Naive thymus-derived CD8-positive, alpha-beta T cell (primary cell): ENCODE data around the gene CHN1. TPM values are rescaled to one million over a fixed set of nuclear protein-coding genes. Genes with fewer than 3 reads are reported as not detected.
A peak's percentile ranks its signal among the peaks of the same experiment; 100 is the strongest.

Source experiments
- ATAC-seq, 2 donors: fragments of 150-1000 bp; cut with Tn5 transposase in 1 of 2; sonication (Bioruptor Pico), chemical (Tn5 transposase) in 1 of 2; 1 replicate in 1 of 2; 2 replicates in 1 of 2; pipeline ENCODE4 v1.10.0; 2021; ENCODE audit warnings: mild to moderate bottlenecking in 2 of 2, moderate library complexity in 2 of 2
- POLR2A ChIA-PET: fragments of 350-600 bp; sonication (Branson Sonifier 250); formaldehyde crosslinking; loops from one replicate; lab custom pipeline; 2021; ENCODE audit warnings: antibody characterized with exemption; lab: Charles Lee
- DNase-seq, 10 donors: peaks; one replicate each; pipeline versions ENCODE4 v3.0.0 to v3.0.0-alpha.2; 2020 to 2022
- H3K27ac Mint-ChIP-seq, 10 donors: one replicate each; pipeline ENCODE4 v1.8.0; 2020 to 2022; ENCODE audit warnings: mild to moderate bottlenecking in 10 of 10, mixed read lengths in 10 of 10, moderate library complexity in 4 of 10, inconsistent platforms in 1 of 10
- H3K27me3 Mint-ChIP-seq, 5 donors: one replicate each; pipeline ENCODE4 v1.8.0; 2021 to 2022; ENCODE audit warnings: mixed read lengths in 5 of 5
- H3K36me3 Mint-ChIP-seq, 3 donors: one replicate each; pipeline ENCODE4 v1.8.0; 2020 to 2022; ENCODE audit warnings: mixed read lengths in 3 of 3, mild to moderate bottlenecking in 2 of 3, inconsistent platforms in 1 of 3
- H3K4me1 Mint-ChIP-seq, 4 donors: one replicate each; pipeline ENCODE4 v1.8.0; 2021 to 2022; ENCODE audit warnings: mixed read lengths in 4 of 4
- H3K4me3 Mint-ChIP-seq, 10 donors: one replicate each; pipeline ENCODE4 v1.8.0; 2020 to 2022; ENCODE audit warnings: mild to moderate bottlenecking in 10 of 10, mixed read lengths in 10 of 10, moderate library complexity in 6 of 10, inconsistent platforms in 1 of 10
- H3K9me3 Mint-ChIP-seq, 9 donors: one replicate each; pipeline ENCODE4 v1.8.0; 2020 to 2022; ENCODE audit warnings: mixed read lengths in 9 of 9, mild to moderate bottlenecking in 3 of 9, inconsistent platforms in 1 of 9, moderate library complexity in 1 of 9
- polyA plus RNA-seq, 3 donors: library from polyadenylated mRNA; unstranded; fragments of 300-500 nt; fragmentation: Illumina TruSeq; gene quantifications; one replicate each; pipeline ENCODE4 v1.2.3, GENCODE V29; 2021
- total RNA-seq, 8 experiments: library from RNA in 2 of 8; stranded (reverse) in 2 of 8; gene quantifications; one replicate each; pipeline ENCODE4 v1.2.3 and lab custom pipeline; 2021 to 2026

CHN1 gene
- total and polyA plus RNA-seq, 5 experiments from 2014 or later = 0.58 to 2.2 (median 1.8) TPM

GRCh38 chr2:175027755-175028154 lies 22.6 kb upstream of the CHN1 start:
- Mint-ChIP-seq H3K4me3 (no peak overlapping the region), H3K36me3 (peaks cover 0 to 2% (median 0%) of the 10 kb centered on the region in 3 donors), H3K27ac (no peak overlapping the region), H3K9me3 (peaks cover 0 to 3% (median 0%) of the 10 kb centered on the region in 9 donors), H3K4me1 (no peaks in the 10 kb centered on the region), H3K27me3 (peaks cover 0 to 2% (median 0%) of the 10 kb centered on the region in 5 donors)
- POLR2A ChIA-PET = interaction anchor here (0.7 kb wide), 1 partner anchor 25 kb away, joined by 3 read pairs; no protein-coding TSS in a partner anchor
- ATAC-seq (no peak), DNase-seq (no peak)

- POLR2A ChIA-PET = no interaction called here
- peaks cover 0 to 3% (median 0%) of the 10 kb centered on the region in 9 donors for H3K9me3 Mint-ChIP-seq
- peaks cover 0 to 2% (median 0%) of the 10 kb centered on the region in 3 donors for H3K36me3 Mint-ChIP-seq
- peaks cover 0 to 2% (median 0%) of the 10 kb centered on the region in 5 donors for H3K27me3 Mint-ChIP-seq
- H3K27ac Mint-ChIP-seq = no peak overlapping the region
- H3K4me3 Mint-ChIP-seq = no peak overlapping the region
- no peak for ATAC-seq
- no peak for DNase-seq
- H3K4me1 Mint-ChIP-seq = no peaks in the 10 kb centered on the region
Observed at GRCh38 chr2:175026385-175026784, 21.2 kb upstream of the CHN1 start.

- no peak for ATAC-seq
- Mint-ChIP-seq H3K36me3 (peaks cover 0 to 2% (median 0%) of the 10 kb centered on the region in 3 donors), H3K27ac (peak overlapping the region in 1 of 10 donors; percentile 21), H3K9me3 (peaks cover 0 to 3% (median 0%) of the 10 kb centered on the region in 9 donors), H3K4me1 (no peaks in the 10 kb centered on the region), H3K4me3 (no peak overlapping the region), H3K27me3 (peaks cover 0 to 2% (median 0%) of the 10 kb centered on the region in 5 donors)
- no peak for DNase-seq
- POLR2A ChIA-PET = no interaction called here
Observed at GRCh38 chr2:175025946-175026345, 20.8 kb upstream of the CHN1 start.

GRCh38 chr2:175025233-175025632 lies 20.1 kb upstream of the CHN1 start:
- H3K27me3 Mint-ChIP-seq = peaks cover 0 to 4% (median 0%) of the 10 kb centered on the region in 5 donors
- H3K4me1 Mint-ChIP-seq = no peaks in the 10 kb centered on the region
- no peak overlapping the region for H3K4me3 Mint-ChIP-seq
- H3K27ac Mint-ChIP-seq = no peak overlapping the region
- H3K9me3 Mint-ChIP-seq = peaks cover 0 to 3% (median 0%) of the 10 kb centered on the region in 9 donors
- no peak for ATAC-seq
- peaks cover 0 to 2% (median 0%) of the 10 kb centered on the region in 3 donors for H3K36me3 Mint-ChIP-seq
- DNase-seq = no peak
- POLR2A ChIA-PET = no interaction called here

- Mint-ChIP-seq H3K9me3 (peaks cover 0 to 3% (median 0%) of the 10 kb centered on the region in 9 donors), H3K4me1 (no peaks in the 10 kb centered on the region), H3K36me3 (peaks cover 0 to 2% (median 0%) of the 10 kb centered on the region in 3 donors), H3K27me3 (peaks cover 0 to 4% (median 0%) of the 10 kb centered on the region in 5 donors), H3K4me3 (no peak overlapping the region), H3K27ac (no peak overlapping the region)
- ATAC-seq = no peak
- POLR2A ChIA-PET = interaction anchor here (0.6 kb wide), 1 partner anchor 69 kb away, joined by 3 read pairs; no protein-coding TSS in a partner anchor
- DNase-seq = no peak
Observed at GRCh38 chr2:175022923-175023322, 17.7 kb upstream of the CHN1 start.

- ATAC-seq (no peak), DNase-seq (no peak)
- no peaks in the 10 kb centered on the region for H3K4me1 Mint-ChIP-seq
- POLR2A ChIA-PET = no interaction called here
- no peak overlapping the region for H3K27ac Mint-ChIP-seq
- H3K36me3 Mint-ChIP-seq = peaks cover 0 to 3% (median 2%) of the 10 kb centered on the region in 3 donors
- peaks cover 0 to 3% (median 0%) of the 10 kb centered on the region in 5 donors for H3K27me3 Mint-ChIP-seq
- peaks cover 0 to 4% (median 0%) of the 10 kb centered on the region in 9 donors for H3K9me3 Mint-ChIP-seq
- no peak overlapping the region for H3K4me3 Mint-ChIP-seq
Observed at GRCh38 chr2:175019566-175020327, 14.6 kb upstream of the CHN1 start.

GRCh38 chr2:175017618-175018414 lies 12.6 kb upstream of the CHN1 start:
- POLR2A ChIA-PET = no interaction called here
- ATAC-seq = no peak
- Mint-ChIP-seq H3K4me1 (no peaks in the 10 kb centered on the region), H3K9me3 (peaks cover 0 to 14% (median 2%) of the 10 kb centered on the region in 9 donors), H3K27ac (no peak overlapping the region), H3K27me3 (peaks cover 0 to 4% (median 3%) of the 10 kb centered on the region in 5 donors), H3K36me3 (peaks cover 0 to 7% (median 6%) of the 10 kb centered on the region in 3 donors), H3K4me3 (no peak overlapping the region)
- DNase-seq = no peak

- POLR2A ChIA-PET = no interaction called here
- Mint-ChIP-seq H3K27ac (no peak overlapping the region), H3K9me3 (peaks cover 0 to 14% (median 2%) of the 10 kb centered on the region in 9 donors), H3K4me3 (no peak overlapping the region), H3K27me3 (peaks cover 0 to 11% (median 5%) of the 10 kb centered on the region in 5 donors), H3K36me3 (peaks cover 0 to 7% (median 6%) of the 10 kb centered on the region in 3 donors), H3K4me1 (no peaks in the 10 kb centered on the region)
- no peak for ATAC-seq
- no peak for DNase-seq
Observed at GRCh38 chr2:175015340-175015739, 10.2 kb upstream of the CHN1 start.

- Mint-ChIP-seq H3K9me3 (peaks cover 0 to 14% (median 2%) of the 10 kb centered on the region in 9 donors), H3K4me1 (no peaks in the 10 kb centered on the region), H3K36me3 (peaks cover 0 to 7% (median 6%) of the 10 kb centered on the region in 3 donors), H3K4me3 (no peak overlapping the region), H3K27ac (no peak overlapping the region), H3K27me3 (peaks cover 7 to 20% (median 12%) of the 10 kb centered on the region in 5 donors)
- DNase-seq = no peak
- ATAC-seq = no peak
- POLR2A ChIA-PET = no interaction called here
Observed at GRCh38 chr2:175012516-175012915, 7.3 kb upstream of the CHN1 start.

- H3K27ac Mint-ChIP-seq = no peak overlapping the region
- POLR2A ChIA-PET = no interaction called here
Observed at GRCh38 chr2:175011505-175011904, 6.3 kb upstream of the CHN1 start.

GRCh38 chr2:175010848-175011254 lies 5.7 kb upstream of the CHN1 start:
- Mint-ChIP-seq H3K4me3 (no peak overlapping the region), H3K36me3 (peaks cover 0 to 7% (median 6%) of the 10 kb centered on the region in 3 donors), H3K4me1 (peaks cover 0 to 4% (median 1%) of the 10 kb centered on the region in 4 donors), H3K27me3 (peaks cover 17 to 30% (median 23%) of the 10 kb centered on the region in 5 donors), H3K27ac (no peak overlapping the region), H3K9me3 (peaks cover 0 to 14% (median 2%) of the 10 kb centered on the region in 9 donors)
- POLR2A ChIA-PET = no interaction called here
- no peak for ATAC-seq
- DNase-seq = no peak

More at GRCh38 chr2:175011505-175011904, 6.3 kb upstream of the CHN1 start:
- peaks cover 0 to 14% (median 2%) of the 10 kb centered on the region in 9 donors for H3K9me3 Mint-ChIP-seq
- no peak overlapping the region for H3K4me3 Mint-ChIP-seq
- H3K36me3 Mint-ChIP-seq = peaks cover 0 to 7% (median 6%) of the 10 kb centered on the region in 3 donors
- peaks cover 13 to 25% (median 17%) of the 10 kb centered on the region in 5 donors for H3K27me3 Mint-ChIP-seq
- DNase-seq (no peak), ATAC-seq (no peak)
- no peaks in the 10 kb centered on the region for H3K4me1 Mint-ChIP-seq

- peaks cover 22 to 34% (median 25%) of the 10 kb centered on the region in 5 donors for H3K27me3 Mint-ChIP-seq
- no peak overlapping the region for H3K4me3 Mint-ChIP-seq
- DNase-seq (no peak), ATAC-seq (no peak)
- peaks cover 0 to 7% (median 6%) of the 10 kb centered on the region in 3 donors for H3K36me3 Mint-ChIP-seq
- H3K27ac Mint-ChIP-seq = no peak overlapping the region
- peaks cover 0 to 14% (median 2%) of the 10 kb centered on the region in 9 donors for H3K9me3 Mint-ChIP-seq
- POLR2A ChIA-PET = no interaction called here
- H3K4me1 Mint-ChIP-seq = peaks cover 0 to 8% (median 4%) of the 10 kb centered on the region in 4 donors
Observed at GRCh38 chr2:175009917-175010621, 4.9 kb upstream of the CHN1 start.
